ENCODE results near the gene ERF. TPM values are rescaled to one million over a fixed set of nuclear protein-coding genes. Genes with fewer than 3 reads are reported as not detected.
A peak's percentile ranks its signal among the peaks of the same experiment; 100 is the strongest.
"Not testable (repeated sequence)": the region's sequence is repeated elsewhere in the genome, so short reads cannot be mapped to it uniquely, and the experiment has no call there.

The ERF gene
- total RNA-seq, 2 donors from 2014 or later: 10.6 to 31.6 TPM

DNA sequence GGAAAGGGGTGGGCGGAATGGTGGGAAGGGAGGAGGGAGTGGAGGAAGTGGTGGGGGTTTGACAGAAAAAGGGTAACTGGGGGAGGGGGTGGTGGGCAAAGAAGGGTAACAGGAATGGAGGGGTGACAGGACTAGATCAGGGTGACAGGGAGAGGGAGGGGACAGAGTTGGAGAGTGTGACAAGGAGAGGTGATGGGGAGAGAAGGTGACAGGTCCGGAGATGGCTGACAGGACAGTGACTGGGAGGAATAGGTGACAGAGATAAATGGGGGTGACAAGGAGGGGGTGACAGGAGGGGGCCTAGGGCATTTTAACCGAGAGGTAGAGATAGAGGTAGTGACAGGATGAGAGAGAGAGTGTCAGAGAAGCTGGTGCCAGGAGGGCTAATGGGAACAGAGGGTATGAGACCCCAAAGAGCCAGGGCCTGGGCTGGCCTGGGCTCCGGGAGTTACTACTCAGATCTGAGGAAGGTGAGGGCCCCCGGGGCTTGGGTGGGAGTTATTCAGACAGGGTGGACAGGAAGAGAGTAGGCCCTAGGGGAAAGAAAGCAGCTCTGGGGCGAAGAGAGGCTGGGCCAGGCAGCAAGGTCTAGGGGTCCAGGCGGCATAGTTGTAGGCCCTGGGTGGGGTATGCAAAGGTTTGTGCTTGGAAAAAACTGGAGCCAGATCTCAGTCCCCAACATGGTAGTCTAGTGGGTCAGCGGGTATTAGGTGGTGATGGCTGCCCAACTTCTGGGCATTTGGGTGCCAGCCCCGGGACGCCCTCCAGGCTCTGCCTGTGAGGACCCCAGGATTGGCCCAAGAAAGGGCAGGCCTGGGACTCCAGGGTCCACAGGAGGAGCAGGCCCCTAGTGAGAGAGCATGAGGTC, 14.8 kb upstream of the ERF start:
- peak in 2 of 4 donors; percentile 29 to 34 for DNase-seq
- Histone ChIP-seq H3K27me3 (no peaks in the 10 kb centered on the region), H3K4me3 (peak overlapping the region; percentile 12 to 93), H3K27ac (peak overlapping the region; percentile 90 to 97 (median 96)), H3K9me3 (no peaks in the 10 kb centered on the region), H3K36me3 (replicated peaks in 1 of 2; ENCODE audit: insufficient read depth in 1 of 2, low read depth in 2 of 2) (no peaks in the 10 kb centered on the region), H3K4me1 (peaks cover 44% of the 10 kb centered on the region)
- TF ChIP-seq, protein P1, sequence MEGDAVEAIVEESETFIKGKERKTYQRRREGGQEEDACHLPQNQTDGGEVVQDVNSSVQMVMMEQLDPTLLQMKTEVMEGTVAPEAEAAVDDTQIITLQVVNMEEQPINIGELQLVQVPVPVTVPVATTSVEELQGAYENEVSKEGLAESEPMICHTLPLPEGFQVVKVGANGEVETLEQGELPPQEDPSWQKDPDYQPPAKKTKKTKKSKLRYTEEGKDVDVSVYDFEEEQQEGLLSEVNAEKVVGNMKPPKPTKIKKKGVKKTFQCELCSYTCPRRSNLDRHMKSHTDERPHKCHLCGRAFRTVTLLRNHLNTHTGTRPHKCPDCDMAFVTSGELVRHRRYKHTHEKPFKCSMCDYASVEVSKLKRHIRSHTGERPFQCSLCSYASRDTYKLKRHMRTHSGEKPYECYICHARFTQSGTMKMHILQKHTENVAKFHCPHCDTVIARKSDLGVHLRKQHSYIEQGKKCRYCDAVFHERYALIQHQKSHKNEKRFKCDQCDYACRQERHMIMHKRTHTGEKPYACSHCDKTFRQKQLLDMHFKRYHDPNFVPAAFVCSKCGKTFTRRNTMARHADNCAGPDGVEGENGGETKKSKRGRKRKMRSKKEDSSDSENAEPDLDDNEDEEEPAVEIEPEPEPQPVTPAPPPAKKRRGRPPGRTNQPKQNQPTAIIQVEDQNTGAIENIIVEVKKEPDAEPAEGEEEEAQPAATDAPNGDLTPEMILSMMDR (IDR thresholded peaks at IDR 0.05): no peak
- TF ChIP-seq POLR2A (IDR thresholded peaks at IDR 0.05): peak in 1 of 3 donors; percentile 7
- WGBS, 2 donors: 30 to 35% methylated on average over 10 of the region's 10 CpGs
- no peak for ATAC-seq
- intact Hi-C loops (cut with DNase I): no loop called here

DNA sequence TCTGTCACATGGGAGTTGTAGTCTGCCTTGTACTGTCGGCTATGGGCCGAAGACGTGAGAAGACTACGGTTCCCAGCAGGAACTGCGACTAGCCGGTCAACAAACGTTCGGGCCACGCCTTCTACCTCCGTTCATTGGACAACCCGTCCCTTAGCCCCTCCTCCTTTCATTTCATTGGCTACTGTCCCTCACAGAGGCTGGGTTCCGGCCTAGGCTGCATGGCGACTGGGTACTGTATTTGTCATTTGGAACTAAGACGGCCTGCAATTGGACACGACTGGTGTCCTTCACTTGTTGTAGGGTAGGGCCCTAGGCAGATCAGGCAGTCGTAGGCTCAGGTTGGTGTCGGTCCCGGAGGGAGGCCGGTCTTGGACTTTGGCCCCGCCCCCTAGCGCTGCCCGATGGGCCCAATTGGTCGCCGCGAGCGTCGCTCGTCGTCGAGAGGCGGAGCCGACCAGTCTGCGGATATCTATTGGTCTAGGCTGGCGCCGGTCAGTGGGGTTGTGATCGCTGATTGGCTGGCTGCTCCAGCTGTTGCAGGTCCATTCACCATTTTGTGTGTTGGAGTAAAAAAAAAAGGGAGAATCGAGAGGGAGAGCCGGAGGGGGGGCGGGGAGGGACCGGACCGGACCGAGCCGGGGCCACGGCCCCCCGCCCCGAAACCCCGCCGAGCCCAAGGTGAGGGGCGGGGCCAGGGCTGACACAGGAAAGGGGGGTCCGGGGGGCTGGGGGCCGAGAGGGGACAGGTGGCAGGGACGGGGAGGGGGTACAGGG, 14.0 kb upstream of the ERF start, which contains the start of gene CIC:
Gene CIC (plus strand): TSS at position 549 of the 774 bp plus-strand sequence. CDS start 2,532 bp downstream, outside the sequence.
- Histone ChIP-seq H3K9me3 (no peaks in the 10 kb centered on the region), H3K4me3 (peak within 1 kb of the TSS; percentile 12 to 93), H3K4me1 (peaks cover 36% of the 10 kb centered on the region), H3K36me3 (replicated peaks in 1 of 2; ENCODE audit: insufficient read depth in 1 of 2, low read depth in 2 of 2) (no peaks in the 10 kb centered on the region), H3K27ac (peak within 1 kb of the TSS; percentile 99 to 100 (median 99)), H3K27me3 (no peaks in the 10 kb centered on the region)
- DNase-seq: peak; percentile 99 to 100 (median 100)
- intact Hi-C loops (cut with DNase I): no loop called here
- TF ChIP-seq, protein P1 (IDR thresholded peaks at IDR 0.05): no peak
- TF ChIP-seq POLR2A (IDR thresholded peaks at IDR 0.05): no peak
- ATAC-seq: peak; percentile 84
- WGBS, 2 donors: 1% methylated on average over 26 to 44 of the region's 52 CpGs

DNA sequence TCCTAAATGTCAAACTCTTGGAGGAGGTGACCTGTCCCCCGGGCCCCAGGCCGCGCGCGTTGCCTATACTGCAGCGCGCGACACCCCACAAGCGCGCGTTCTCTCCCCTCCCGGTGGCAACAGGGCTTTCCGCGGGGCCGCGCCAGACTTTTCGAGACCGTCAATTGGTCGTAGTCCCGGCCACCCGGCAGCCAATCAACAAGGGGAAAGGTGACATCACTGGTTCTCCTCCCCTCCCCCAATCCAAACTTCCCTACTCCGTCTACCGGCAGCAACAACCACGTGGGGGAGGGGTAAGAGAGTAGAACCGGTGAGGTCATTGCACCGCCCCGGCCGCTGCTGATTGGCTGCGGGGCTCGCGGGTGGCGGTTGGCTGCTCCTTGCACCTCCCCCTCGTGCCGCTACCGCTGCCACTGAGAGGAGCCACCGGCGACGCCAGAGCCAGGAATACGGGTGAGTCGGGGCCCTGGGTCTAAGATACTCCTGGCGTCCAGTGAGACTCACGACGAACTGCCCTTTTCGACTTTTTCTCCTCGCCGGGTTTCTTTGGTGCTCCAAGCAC, 13.3 kb upstream of the ERF start:
- H3K9me3 ChIP-seq: no peaks in the 10 kb centered on the region
- peak; percentile 99 to 100 (median 100) for DNase-seq
- intact Hi-C loops (cut with DNase I): no loop called here

DNA sequence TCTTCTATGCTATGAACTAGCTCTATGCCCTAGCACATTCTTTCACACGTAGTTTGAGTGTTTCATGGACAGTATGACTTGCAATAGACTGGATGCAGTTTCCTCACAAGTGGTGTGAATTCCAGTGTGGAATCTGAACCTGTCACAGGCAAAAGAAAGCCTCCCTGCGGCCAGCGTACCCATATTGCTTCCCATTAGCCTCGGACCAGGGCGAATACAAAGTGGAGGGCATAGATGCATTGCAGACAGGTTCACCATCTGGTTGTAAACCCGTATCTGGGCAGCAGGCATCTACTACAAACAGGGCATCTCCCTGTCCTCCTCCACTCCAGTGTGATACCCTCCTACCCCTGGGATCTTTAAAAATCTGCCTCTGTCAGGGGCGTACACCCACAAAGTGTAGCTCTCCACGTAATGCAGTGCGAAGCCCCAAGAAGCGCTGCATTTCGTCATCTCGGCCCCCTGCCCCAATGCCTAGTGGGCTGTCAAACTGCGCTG, 12.8 kb upstream of the ERF start:
- no peaks in the 10 kb centered on the region for H3K36me3 ChIP-seq (replicated peaks in 1 of 2; ENCODE audit: insufficient read depth in 1 of 2, low read depth in 2 of 2)
- WGBS, 2 donors: 6 to 10% methylated on average over 5 to 13 of the region's 13 CpGs
- H3K27me3 ChIP-seq: no peaks in the 10 kb centered on the region
- no peak for ATAC-seq
- H3K9me3 ChIP-seq: no peaks in the 10 kb centered on the region
- DNase-seq: peak in 1 of 4 donors; percentile 35
- TF ChIP-seq, protein P1 (IDR thresholded peaks at IDR 0.05): peak in 1 of 7 experiments; percentile 3
- no peak for TF ChIP-seq POLR2A (IDR thresholded peaks at IDR 0.05)
- intact Hi-C loops (cut with DNase I): no loop called here
- no peak overlapping the region for H3K4me3 ChIP-seq
- peak overlapping the region; percentile 99 to 100 (median 99) for H3K27ac ChIP-seq
- H3K4me1 ChIP-seq: peaks cover 35% of the 10 kb centered on the region

More for the DNA sequence above, 13.3 kb upstream of the ERF start:
- Histone ChIP-seq H3K27me3 (no peaks in the 10 kb centered on the region), H3K4me3 (peak overlapping the region in 1 of 2 donors; percentile 9), H3K36me3 (replicated peaks in 1 of 2; ENCODE audit: insufficient read depth in 1 of 2, low read depth in 2 of 2) (no peaks in the 10 kb centered on the region), H3K27ac (peak overlapping the region; percentile 99 to 100 (median 99)), H3K4me1 (peaks cover 35% of the 10 kb centered on the region)
- ATAC-seq: peak; percentile 77
- 0% methylated on average over 17 to 46 of the region's 46 CpGs for WGBS, 2 donors
- TF ChIP-seq, protein P1 (IDR thresholded peaks at IDR 0.05): peak in 3 of 7 experiments; percentile 5 to 26 (median 23)
- peak; percentile 97 to 98 (median 97) for TF ChIP-seq POLR2A (IDR thresholded peaks at IDR 0.05)

DNA sequence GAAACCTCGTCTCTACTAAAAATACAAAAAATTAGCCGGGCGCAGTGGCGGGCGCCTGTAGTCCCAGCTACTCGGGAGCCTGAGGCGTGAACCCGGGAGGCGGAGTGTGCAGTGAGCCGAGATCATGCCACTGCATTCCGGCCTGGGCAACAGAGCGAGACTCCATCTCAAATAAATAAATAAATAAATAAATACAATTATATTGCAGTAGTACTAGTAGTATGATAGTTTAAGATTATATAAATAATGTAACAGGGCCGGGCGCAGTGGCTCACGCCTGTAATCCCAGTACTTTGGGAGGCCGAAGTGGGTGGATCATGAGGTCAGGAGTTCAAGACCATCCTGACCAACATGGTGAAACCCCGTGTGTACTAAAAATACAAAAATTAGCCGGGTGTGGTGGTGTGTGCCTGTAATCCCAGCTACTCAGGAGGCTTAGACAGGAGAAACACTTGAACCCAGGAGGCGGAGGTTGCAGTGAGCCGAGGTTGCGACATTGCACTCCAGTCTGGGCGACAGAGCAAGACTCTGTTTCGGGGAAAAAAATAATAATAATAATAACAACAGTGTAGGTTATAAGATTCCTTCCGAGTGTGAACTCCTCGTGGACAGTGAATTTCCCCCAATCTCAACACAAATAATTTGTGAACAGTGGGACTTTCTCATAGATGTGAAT, 12.1 kb upstream of the ERF start:
- WGBS, 2 donors: 90 to 91% methylated on average over 25 of the region's 25 CpGs
- ATAC-seq; H3K27me3 ChIP-seq; H3K4me3 ChIP-seq; H3K36me3 ChIP-seq (replicated peaks in 1 of 2; ENCODE audit: insufficient read depth in 1 of 2, low read depth in 2 of 2); H3K9me3 ChIP-seq; intact Hi-C loops (cut with DNase I): not testable (repeated sequence)
- Histone ChIP-seq H3K4me1 (peaks cover 34% of the 10 kb centered on the region), H3K27ac (peak overlapping the region in 3 of 4 donors; percentile 99 to 100 (median 99))
- peak in 1 of 4 donors; percentile 12 for DNase-seq

DNA sequence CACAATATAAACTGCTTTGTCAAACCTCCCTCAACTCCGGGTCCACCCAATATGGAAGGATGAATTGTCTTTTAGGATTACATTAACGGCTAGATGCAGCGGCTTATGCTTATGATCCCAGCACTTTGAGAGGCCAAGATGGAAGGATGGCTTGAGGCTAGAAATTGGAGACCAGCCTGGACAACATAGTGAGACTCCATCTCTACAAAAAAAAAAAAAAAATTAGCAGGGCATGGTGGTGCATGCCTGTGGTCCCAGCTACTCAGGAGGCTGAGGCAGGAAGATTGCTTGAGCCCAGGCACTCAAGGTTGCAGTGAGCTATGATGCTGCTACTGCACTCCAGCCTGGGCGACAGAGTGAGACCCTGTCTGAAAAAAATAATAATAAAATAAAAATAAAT, 11.2 kb upstream of the ERF start:
- H3K27me3 ChIP-seq; H3K36me3 ChIP-seq (replicated peaks in 1 of 2; ENCODE audit: insufficient read depth in 1 of 2, low read depth in 2 of 2); H3K27ac ChIP-seq; intact Hi-C loops (cut with DNase I); DNase-seq; H3K9me3 ChIP-seq; ATAC-seq; H3K4me3 ChIP-seq: not testable (repeated sequence)
- peaks cover 24% of the 10 kb centered on the region for H3K4me1 ChIP-seq
- WGBS, 2 donors: 82 to 87% methylated on average over 4 of the region's 4 CpGs
